Measurements from ENCODE around the gene TRAF2. TPM values are rescaled to one million over a fixed set of nuclear protein-coding genes. Genes with fewer than 3 reads are reported as not detected.

TRAF2 gene
- total RNA-seq, 1 donor from 2014 or later = 49.0 TPM

DNA sequence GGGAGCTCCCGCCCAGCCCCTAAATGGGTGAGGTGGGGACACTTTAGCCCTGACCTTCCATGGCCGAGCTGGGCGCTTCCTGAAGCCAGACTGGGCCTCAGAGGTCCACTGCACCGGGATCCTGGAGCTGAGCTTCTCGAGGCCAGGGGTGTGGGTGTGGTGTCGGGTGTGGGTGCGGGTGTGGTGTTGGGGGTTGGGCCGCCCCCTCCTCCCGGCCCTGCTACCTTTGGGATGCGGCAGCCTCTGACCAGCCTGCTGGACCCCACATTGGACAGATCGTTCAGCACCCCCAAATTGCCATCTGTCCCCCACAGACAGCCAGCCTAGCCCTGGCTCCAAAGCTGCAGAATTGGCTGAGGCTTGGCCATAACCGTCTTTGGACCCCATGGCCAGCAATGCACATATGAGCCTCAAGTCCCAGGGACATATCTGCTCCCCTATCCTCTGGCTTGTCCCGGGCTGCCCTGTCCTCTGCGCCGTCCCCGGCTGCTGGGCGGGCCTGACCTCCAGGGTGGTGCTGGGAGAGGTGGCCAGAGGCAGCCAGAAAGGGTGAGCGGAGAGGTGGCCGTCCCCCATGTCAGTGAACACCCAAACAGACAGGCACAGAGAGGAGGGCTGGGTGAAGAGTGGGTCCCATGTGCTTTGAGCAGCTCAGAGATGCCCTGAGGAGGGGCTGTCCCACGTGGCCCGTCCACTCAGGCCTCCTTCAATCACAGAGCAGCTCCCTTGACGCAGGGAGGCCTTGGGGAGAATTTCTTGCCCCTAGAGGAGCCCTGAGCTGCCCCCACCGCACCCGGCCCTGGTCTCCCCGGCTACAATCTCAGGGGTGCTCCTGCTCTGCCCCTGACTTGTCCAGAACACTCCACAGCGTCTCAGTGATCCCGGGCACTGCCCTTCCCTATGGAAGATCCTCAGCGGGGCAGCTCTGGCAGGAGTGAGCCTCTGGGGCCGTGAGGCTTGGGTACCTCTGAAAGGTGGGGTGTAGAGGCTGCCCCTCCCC lies 87.6 kb downstream of the TRAF2 start:
- intact Hi-C loops (cut with micrococcal nuclease) = no loop called here

DNA sequence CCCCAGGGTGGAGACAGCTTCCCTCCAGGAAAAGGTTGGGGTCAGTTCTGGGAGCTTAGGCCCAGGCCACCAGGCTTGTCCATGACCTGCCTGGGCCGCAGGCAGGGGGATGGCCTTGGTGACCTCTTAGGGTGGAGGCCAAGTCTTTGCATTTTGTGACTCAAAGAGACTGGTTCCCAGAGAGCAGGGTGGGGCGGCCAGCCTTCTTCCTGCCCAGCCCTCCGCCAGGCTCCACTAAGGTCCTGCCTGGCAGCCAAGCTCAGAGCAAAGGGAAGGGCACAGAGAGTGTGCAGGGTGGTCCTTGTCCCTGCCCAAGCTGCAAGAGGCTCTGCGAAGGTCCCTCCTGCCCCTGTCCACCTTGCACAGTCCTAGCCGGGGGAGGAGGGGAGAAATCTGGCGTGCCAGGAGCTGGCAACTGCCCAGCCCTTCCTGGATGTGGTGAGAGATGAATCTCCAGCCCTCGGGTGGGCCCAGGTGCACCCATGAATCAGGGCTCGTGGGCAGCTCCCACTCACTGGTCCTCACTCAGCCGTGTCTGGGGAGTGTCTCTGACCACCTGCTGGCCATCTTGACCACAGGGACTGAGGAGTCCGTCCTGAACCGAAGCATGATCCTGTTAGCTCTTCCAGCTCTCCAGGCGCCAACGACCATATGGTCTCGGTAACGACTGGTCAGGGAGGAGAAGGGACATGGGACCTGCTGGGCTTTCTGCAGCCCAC lies 88.7 kb downstream of the TRAF2 start:
- intact Hi-C loops (cut with micrococcal nuclease) = no loop called here

DNA sequence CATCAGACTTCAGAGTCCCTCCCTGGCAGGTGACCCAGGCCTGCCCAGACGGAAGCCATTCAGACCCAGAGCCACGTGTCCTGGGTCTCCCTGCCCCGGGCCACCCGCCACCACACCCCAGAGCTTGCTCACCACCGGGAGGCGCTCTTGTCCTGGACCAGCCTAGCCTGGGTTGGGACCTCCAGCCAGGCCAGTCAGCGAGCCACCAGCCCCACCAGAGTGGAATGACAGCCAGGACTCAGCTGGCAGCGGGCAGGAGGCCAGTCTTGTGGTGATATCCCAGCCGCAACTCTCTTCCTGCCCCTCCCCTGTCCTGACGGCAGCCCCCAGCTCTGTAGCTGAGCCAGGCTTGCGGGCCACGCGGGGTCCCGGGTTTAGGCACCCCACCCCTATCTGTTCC lies 89.3 kb downstream of the TRAF2 start:
- intact Hi-C loops (cut with micrococcal nuclease) = no loop called here

Other genes with a start within 250 kb of the TRAF2 start
- 0.66 and 0.80 TPM in 2 replicates for gene EGFL7, start 223.6 kb upstream of the TRAF2 start, total RNA-seq
- gene AGPAT2, start 199.1 kb upstream of the TRAF2 start, total RNA-seq = 33.1 and 35.4 TPM in 2 replicates
- gene DIPK1B, start 173.9 kb upstream of the TRAF2 start, total RNA-seq = 1.1 and 1.3 TPM in 2 replicates
- 0.34 TPM in 1 of 2 replicates, not detected in the other for gene LCN10, start 143.6 kb upstream of the TRAF2 start, total RNA-seq
- not detected in 2 replicates for gene LCN6, start 138.0 kb upstream of the TRAF2 start, total RNA-seq
- gene LCN8, start 128.3 kb upstream of the TRAF2 start, total RNA-seq = not detected in 2 replicates
- gene LCN15, start 122.0 kb upstream of the TRAF2 start, total RNA-seq = not detected in 2 replicates
- 34.7 and 36.9 TPM in 2 replicates for gene TMEM141, start 95.2 kb upstream of the TRAF2 start, total RNA-seq
- 0.20 and 0.55 TPM in 2 replicates for gene CCDC183, start 90.2 kb upstream of the TRAF2 start, total RNA-seq
- gene RABL6, start 78.6 kb upstream of the TRAF2 start, total RNA-seq = 115 and 116 TPM in 2 replicates
- 3.9 and 4.0 TPM in 2 replicates for gene AJM1, start 44.0 kb upstream of the TRAF2 start, total RNA-seq
- gene PHPT1, start 37.1 kb upstream of the TRAF2 start, total RNA-seq = 109 and 111 TPM in 2 replicates
- 15.4 and 18.3 TPM in 2 replicates for gene MAMDC4, start 34.2 kb upstream of the TRAF2 start, total RNA-seq
- gene EDF1, start 20.2 kb upstream of the TRAF2 start, total RNA-seq = 308 and 309 TPM in 2 replicates
- gene FBXW5, start 58.2 kb downstream of the TRAF2 start, total RNA-seq = 104 and 109 TPM in 2 replicates
- 2.3 and 4.1 TPM in 2 replicates for gene C8G, start 58.7 kb downstream of the TRAF2 start, total RNA-seq
- 2.3 and 2.8 TPM in 2 replicates for gene LCN12, start 65.8 kb downstream of the TRAF2 start, total RNA-seq
- 6.5 and 6.7 TPM in 2 replicates for gene PTGDS, start 91.0 kb downstream of the TRAF2 start, total RNA-seq
- 0.16 and 0.20 TPM in 2 replicates for gene LCNL1, start 96.5 kb downstream of the TRAF2 start, total RNA-seq
- 71.4 and 74.5 TPM in 2 replicates for gene PAXX, start 105.9 kb downstream of the TRAF2 start, total RNA-seq
- gene CLIC3, start 110.1 kb downstream of the TRAF2 start, total RNA-seq = 0.91 TPM in 2 replicates
- gene ABCA2, start 141.7 kb downstream of the TRAF2 start, total RNA-seq = 27.8 and 30.6 TPM in 2 replicates
- gene FUT7, start 145.6 kb downstream of the TRAF2 start, total RNA-seq = 0.41 and 0.84 TPM in 2 replicates
- gene NPDC1, start 159.7 kb downstream of the TRAF2 start, total RNA-seq = 15.5 and 17.0 TPM in 2 replicates
- not detected in 2 replicates for gene ENTPD2, start 167.5 kb downstream of the TRAF2 start, total RNA-seq
- gene SAPCD2, start 184.0 kb downstream of the TRAF2 start, total RNA-seq = 32.9 TPM in 2 replicates
- gene UAP1L1, start 191.0 kb downstream of the TRAF2 start, total RNA-seq = 14.8 and 15.4 TPM in 2 replicates
- gene MAN1B1, start 200.5 kb downstream of the TRAF2 start, total RNA-seq = 48.7 and 55.1 TPM in 2 replicates
- gene DPP7, start 228.2 kb downstream of the TRAF2 start, total RNA-seq = 221 and 229 TPM in 2 replicates

Data from T-helper 2 cell treated with Interferon-gamma antibody and Interleukin-4, amounts not matched to agents 100 ng/mL and 5 ng/mL, for 36 hours (primary cell).